HG02642 (cell line): ENCODE data around the gene C15orf62.

Source experiments
- ATAC-seq: cut with Tn5 transposase; IDR thresholded peaks from one replicate; pipeline ENCODE4 v1.9.1; 2021; ENCODE audit warnings: mild to moderate bottlenecking; ENCODE audit not compliant: unreplicated experiment, poor library complexity

The C15orf62 gene

GRCh38 chr15:40807888-40808461 is 38.2 kb downstream of the C15orf62 start:
- no peak for ATAC-seq

GRCh38 chr15:40808861-40809450 is 39.2 kb downstream of the C15orf62 start:
- no peak for ATAC-seq

- ATAC-seq: no peak
Observed at GRCh38 chr15:40812721-40813425, 43.1 kb downstream of the C15orf62 start.

- no peak for ATAC-seq
Observed at GRCh38 chr15:40815042-40815698, 45.4 kb downstream of the C15orf62 start.

GRCh38 chr15:40819048-40819447 is 49.3 kb downstream of the C15orf62 start:
- ATAC-seq: no peak

GRCh38 chr15:40821195-40821594 is 51.4 kb downstream of the C15orf62 start:
- ATAC-seq: no peak
